ENCODE data around the gene SLC22A8. TPM values are rescaled to one million over a fixed set of nuclear protein-coding genes. Genes with fewer than 3 reads are reported as not detected.

Gene SLC22A8
- total and polyA plus RNA-seq, 2 donors (not counting 1 experiment from before 2014, with no cell fraction given): not detected

DNA sequence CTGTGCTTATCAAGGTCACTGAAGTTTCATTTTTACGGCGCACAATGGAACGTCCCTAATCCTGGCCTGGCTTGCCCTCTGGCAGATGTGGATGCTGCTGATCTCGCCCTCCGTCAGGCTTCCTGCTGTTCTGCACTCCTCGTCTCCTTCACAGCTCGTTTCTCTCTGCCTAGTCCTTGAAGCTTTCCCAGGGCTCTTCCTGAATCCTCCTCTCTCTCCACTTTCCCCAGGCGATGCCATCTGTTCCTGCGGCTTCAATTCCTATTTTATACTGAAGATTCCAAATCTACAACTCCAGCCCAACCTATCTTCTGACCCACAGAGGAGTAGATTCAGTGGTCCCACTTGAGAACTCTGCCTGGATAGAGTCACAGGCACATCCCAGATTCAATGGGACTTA lies 14.2 kb downstream of the SLC22A8 start:
- POLR2A ChIA-PET: no interaction called here
- Histone ChIP-seq H3K4me1 (ENCODE audit: control insufficient read depth in 2 of 2, insufficient read depth in 2 of 2, low read length in 2 of 2) (no peaks in the 10 kb centered on the region), H3K36me3 (replicated peaks in 1 of 2; ENCODE audit: control extremely low read depth in 1 of 2, control insufficient read depth in 1 of 2, extremely low read depth in 1 of 2, insufficient read depth in 2 of 2, low read length in 1 of 2) (no peaks in the 10 kb centered on the region), H2AFZ (ENCODE audit: insufficient read depth, low read depth, low read length, poor library complexity, severe bottlenecking) (no peak overlapping the region), H3K79me2 (ENCODE audit: control insufficient read depth, insufficient read depth, low read length) (no peaks in the 10 kb centered on the region), H3K4me2 (replicated peaks; ENCODE audit: low read depth, low read length, poor library complexity, severe bottlenecking) (no peak overlapping the region), H4K20me1 (ENCODE audit: control insufficient read depth, insufficient read depth, low read length, poor library complexity, severe bottlenecking) (no peaks in the 10 kb centered on the region), H3K9me3 (ENCODE audit: control extremely low read depth in 1 of 3, control insufficient read depth in 2 of 3, insufficient read depth in 1 of 3, low read length in 2 of 3) (peaks cover 0 to 2% (median 0%) of the 10 kb centered on the region in 3 donors), H3K9ac (ENCODE audit: low read length) (no peak overlapping the region), H3K4me3 (ENCODE audit: control extremely low read depth in 1 of 5, extremely low read depth in 1 of 5, insufficient read depth in 1 of 5, low read depth in 2 of 5, low read length in 4 of 5) (no peak overlapping the region), H3K27ac (ENCODE audit: low read length in 2 of 2) (no peak overlapping the region), H3K27me3 (replicated peaks in 1 of 4; ENCODE audit: control extremely low read depth in 1 of 4, control insufficient read depth in 3 of 4, insufficient read depth in 4 of 4, low read length in 3 of 4) (peaks cover 0 to 7% (median 0%) of the 10 kb centered on the region in 4 experiments)
- TF ChIP-seq, protein P1, sequence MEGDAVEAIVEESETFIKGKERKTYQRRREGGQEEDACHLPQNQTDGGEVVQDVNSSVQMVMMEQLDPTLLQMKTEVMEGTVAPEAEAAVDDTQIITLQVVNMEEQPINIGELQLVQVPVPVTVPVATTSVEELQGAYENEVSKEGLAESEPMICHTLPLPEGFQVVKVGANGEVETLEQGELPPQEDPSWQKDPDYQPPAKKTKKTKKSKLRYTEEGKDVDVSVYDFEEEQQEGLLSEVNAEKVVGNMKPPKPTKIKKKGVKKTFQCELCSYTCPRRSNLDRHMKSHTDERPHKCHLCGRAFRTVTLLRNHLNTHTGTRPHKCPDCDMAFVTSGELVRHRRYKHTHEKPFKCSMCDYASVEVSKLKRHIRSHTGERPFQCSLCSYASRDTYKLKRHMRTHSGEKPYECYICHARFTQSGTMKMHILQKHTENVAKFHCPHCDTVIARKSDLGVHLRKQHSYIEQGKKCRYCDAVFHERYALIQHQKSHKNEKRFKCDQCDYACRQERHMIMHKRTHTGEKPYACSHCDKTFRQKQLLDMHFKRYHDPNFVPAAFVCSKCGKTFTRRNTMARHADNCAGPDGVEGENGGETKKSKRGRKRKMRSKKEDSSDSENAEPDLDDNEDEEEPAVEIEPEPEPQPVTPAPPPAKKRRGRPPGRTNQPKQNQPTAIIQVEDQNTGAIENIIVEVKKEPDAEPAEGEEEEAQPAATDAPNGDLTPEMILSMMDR (IDR thresholded peaks at IDR 0.05): no peak
- TF ChIP-seq EZH2 (IDR thresholded peaks at IDR 0.05; ENCODE audit: borderline replicate concordance, insufficient read depth, low read depth, low read length, poor library complexity, severe bottlenecking): no peak
- peaks cover 29% of the 10 kb centered on the region for H3K27me3 Mint-ChIP-seq
- WGBS (ENCODE audit: insufficient coverage): 90% methylated on average over 9 of the region's 9 CpGs
- no peak for DNase-seq
- no peak overlapping the region for H3K4me3 Mint-ChIP-seq
- CTCF ChIA-PET: interaction anchor here (0.9 kb wide), 1 partner anchor 96 kb away, joined by 3 read pairs; no protein-coding TSS in a partner anchor
- H3K27ac Mint-ChIP-seq: no peak overlapping the region
- intact Hi-C loops (cut with micrococcal nuclease): no loop called here
- no peaks in the 10 kb centered on the region for H3K9me3 Mint-ChIP-seq (ENCODE audit: insufficient read depth)
- H3K4me1 Mint-ChIP-seq: no peaks in the 10 kb centered on the region
- ATAC-seq (ENCODE audit: low read depth): no peak

GRCh38 chr11:62999649-63000048 lies 16.0 kb downstream of the SLC22A8 start:
- Histone ChIP-seq H2AFZ (ENCODE audit: insufficient read depth, low read depth, low read length, poor library complexity, severe bottlenecking) (no peak overlapping the region), H3K9me3 (ENCODE audit: control extremely low read depth in 1 of 3, control insufficient read depth in 2 of 3, insufficient read depth in 1 of 3, low read length in 2 of 3) (peaks cover 0 to 2% (median 0%) of the 10 kb centered on the region in 3 donors), H3K4me2 (replicated peaks; ENCODE audit: low read depth, low read length, poor library complexity, severe bottlenecking) (no peak overlapping the region), H4K20me1 (ENCODE audit: control insufficient read depth, insufficient read depth, low read length, poor library complexity, severe bottlenecking) (no peaks in the 10 kb centered on the region), H3K27me3 (replicated peaks in 1 of 4; ENCODE audit: control extremely low read depth in 1 of 4, control insufficient read depth in 3 of 4, insufficient read depth in 4 of 4, low read length in 3 of 4) (peaks cover 0 to 10% (median 0%) of the 10 kb centered on the region in 4 experiments), H3K4me3 (ENCODE audit: control extremely low read depth in 1 of 5, extremely low read depth in 1 of 5, insufficient read depth in 1 of 5, low read depth in 2 of 5, low read length in 4 of 5) (no peak overlapping the region), H3K36me3 (replicated peaks in 1 of 2; ENCODE audit: control extremely low read depth in 1 of 2, control insufficient read depth in 1 of 2, extremely low read depth in 1 of 2, insufficient read depth in 2 of 2, low read length in 1 of 2) (no peaks in the 10 kb centered on the region), H3K79me2 (ENCODE audit: control insufficient read depth, insufficient read depth, low read length) (no peaks in the 10 kb centered on the region), H3K9ac (ENCODE audit: low read length) (no peak overlapping the region), H3K27ac (ENCODE audit: low read length in 2 of 2) (no peak overlapping the region), H3K4me1 (ENCODE audit: control insufficient read depth in 2 of 2, insufficient read depth in 2 of 2, low read length in 2 of 2) (no peaks in the 10 kb centered on the region)
- Mint-ChIP-seq H3K27ac (no peak overlapping the region), H3K4me1 (no peaks in the 10 kb centered on the region), H3K4me3 (no peak overlapping the region), H3K9me3 (ENCODE audit: insufficient read depth) (no peaks in the 10 kb centered on the region), H3K27me3 (peaks cover 42% of the 10 kb centered on the region)
- POLR2A ChIA-PET: no interaction called here
- ATAC-seq (ENCODE audit: low read depth) (no peak), DNase-seq (no peak)
- intact Hi-C loops (cut with micrococcal nuclease): no loop called here
- 15% methylated on average over 6 of the region's 7 CpGs for WGBS (ENCODE audit: insufficient coverage)
- TF ChIP-seq, protein P1 (IDR thresholded peaks at IDR 0.05): no peak
- TF ChIP-seq EZH2 (IDR thresholded peaks at IDR 0.05; ENCODE audit: borderline replicate concordance, insufficient read depth, low read depth, low read length, poor library complexity, severe bottlenecking): no peak
- CTCF ChIA-PET: interaction anchor here (1.0 kb wide), 1 partner anchor 9 kb away, joined by 3 read pairs; no protein-coding TSS in a partner anchor
